Kidney epithelial cell (primary cell): Measurements from ENCODE around the gene HEPH. TPM values are rescaled to one million over a fixed set of nuclear protein-coding genes. Genes with fewer than 3 reads are reported as not detected.

Experiments
- DNase-seq: peaks from one replicate; pipeline ENCODE4 v3.0.0-alpha.2; 2010; ENCODE audit warnings: low read depth
- H3K27me3 ChIP-seq: 2 replicates; pipeline ENCODE4 v1.6.0; 2011; ENCODE audit warnings: low read length; ENCODE audit not compliant: control insufficient read depth, insufficient read depth
- H3K36me3 ChIP-seq: 2 replicates; pipeline ENCODE4 v1.5.1; 2011; ENCODE audit warnings: low read length; ENCODE audit not compliant: control insufficient read depth, insufficient read depth
- H3K4me3 ChIP-seq: 2 replicates; pipeline ENCODE4 v1.5.1; 2011; ENCODE audit warnings: low read depth, mild to moderate bottlenecking, control low read depth, low read length
- CTCF ChIP-seq: IDR thresholded peaks from 2 replicates; pipeline ENCODE4 v1.5.1; 2011; ENCODE audit warnings: mild to moderate bottlenecking, moderate library complexity, low read length, control low read depth, inconsistent platforms; ENCODE audit not compliant: insufficient read depth, poor library complexity, severe bottlenecking
- total RNA-seq: library from RNA; depleted of rRNA; stranded (reverse); fragments of >200 nt; gene quantifications from 2 replicates; pipeline ENCODE4 v1.2.3, GENCODE V29; 2015

HEPH gene
- total RNA-seq, 1 donor from 2014 or later: 8.1 TPM

GRCh38 chrX:66144258-66144657 lies 19.8 kb upstream of the HEPH start:
- no peak overlapping the region for H3K4me3 ChIP-seq
- DNase-seq: no peak
- H3K27me3 ChIP-seq: no peaks in the 10 kb centered on the region
- no peak for TF ChIP-seq CTCF
- H3K36me3 ChIP-seq: no peaks in the 10 kb centered on the region

GRCh38 chrX:66149519-66149918 lies 14.5 kb upstream of the HEPH start:
- DNase-seq: no peak
- Histone ChIP-seq H3K27me3 (no peaks in the 10 kb centered on the region), H3K4me3 (no peak overlapping the region), H3K36me3 (no peaks in the 10 kb centered on the region)
- TF ChIP-seq CTCF: no peak

DNA sequence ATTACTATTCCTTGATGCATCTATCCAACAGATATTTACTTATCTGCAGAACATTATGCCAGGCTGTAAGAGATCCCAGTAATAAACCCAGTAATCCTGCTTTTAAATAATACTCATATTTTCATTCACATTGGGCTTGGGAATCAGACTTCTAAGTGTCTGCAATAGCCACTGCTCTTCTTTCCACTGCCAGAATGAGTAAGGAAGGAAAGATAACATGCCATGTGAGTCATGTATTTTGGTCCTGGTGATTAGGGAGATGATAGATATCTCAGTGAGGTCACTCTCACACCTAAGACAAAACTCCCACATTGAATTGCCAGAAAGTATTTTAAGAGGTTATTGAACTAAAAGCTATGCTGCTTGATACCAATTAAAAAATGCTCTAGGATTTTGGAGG lies 13.9 kb upstream of the HEPH start:
- DNase-seq: no peak
- no peak for TF ChIP-seq CTCF
- H3K4me3 ChIP-seq: no peak overlapping the region
- no peaks in the 10 kb centered on the region for H3K36me3 ChIP-seq
- H3K27me3 ChIP-seq: no peaks in the 10 kb centered on the region

DNA sequence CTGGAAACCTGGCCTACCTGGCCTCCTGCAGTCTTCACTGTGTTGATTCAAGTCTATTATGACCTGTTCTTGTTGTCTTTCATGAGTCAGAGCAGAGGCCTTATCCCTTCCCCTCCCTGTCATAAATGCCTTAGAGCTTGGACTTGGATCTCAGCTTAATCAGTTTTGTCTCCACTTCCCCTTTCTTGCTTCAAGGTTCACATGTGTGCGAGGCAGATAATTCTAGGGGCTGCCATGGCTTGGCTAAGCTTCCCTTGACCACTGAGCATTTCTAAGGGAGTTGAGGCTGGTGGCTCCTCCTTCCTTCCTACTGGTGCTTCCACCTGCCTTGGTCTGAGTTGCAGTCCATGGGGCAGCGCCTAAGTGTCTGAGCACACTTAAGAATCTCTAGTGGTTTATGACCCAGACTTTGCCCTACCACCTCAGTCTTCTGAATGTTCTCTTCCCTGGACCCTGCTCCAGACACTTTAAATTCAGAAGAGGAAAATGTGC lies 1.7 kb upstream of the HEPH start:
- no peak overlapping the region for H3K4me3 ChIP-seq
- no peaks in the 10 kb centered on the region for H3K27me3 ChIP-seq
- DNase-seq: no peak
- no peaks in the 10 kb centered on the region for H3K36me3 ChIP-seq
- no peak for TF ChIP-seq CTCF

GRCh38 chrX:66163447-66163846 lies 600 bp upstream of the HEPH start:
- no peaks in the 10 kb centered on the region for H3K36me3 ChIP-seq
- no peak for TF ChIP-seq CTCF
- no peaks in the 10 kb centered on the region for H3K27me3 ChIP-seq
- H3K4me3 ChIP-seq: no peak overlapping the region
- no peak for DNase-seq

GRCh38 chrX:66164470-66164869 lies 423 bp downstream of the HEPH start:
- DNase-seq: no peak
- no peaks in the 10 kb centered on the region for H3K27me3 ChIP-seq
- H3K4me3 ChIP-seq: no peak overlapping the region

More at GRCh38 chrX:66164470-66164869, 423 bp downstream of the HEPH start:
- H3K36me3 ChIP-seq: no peaks in the 10 kb centered on the region
- TF ChIP-seq CTCF: no peak
